Right ventricle myocardium inferior (tissue), 1 donor: Measurements from ENCODE around the gene DMRTC1. TPM values are rescaled to one million over a fixed set of nuclear protein-coding genes. Genes with fewer than 3 reads are reported as not detected.

Experiments used
- total RNA-seq: library from RNA; stranded (reverse); fragmentation: NEBNext Ultra II Directional; extraction: Animal tissue kit (Norgen Biotek cat#: 25700); gene quantifications from one replicate; pipeline ENCODE4 v1.2.1, GENCODE V29; 2021
- donor health status: DM: no; HTN: yes; CAD: no; lungs with severe emphysema.

DMRTC1 gene
- total RNA-seq, 1 donor from 2014 or later: not detected

Other genes with a start within 250 kb of the DMRTC1 start
- gene PHKA1, start 229.5 kb downstream of the DMRTC1 start, total RNA-seq: 16.1 TPM
- not detected for gene DMRTC1B, start 166.9 kb downstream of the DMRTC1 start, total RNA-seq
- gene FAM236B, start 161.2 kb downstream of the DMRTC1 start, total RNA-seq: not detected
- not detected for gene FAM236D, start 135.6 kb downstream of the DMRTC1 start, total RNA-seq
- gene FAM236C, start 31.2 kb downstream of the DMRTC1 start, total RNA-seq: not detected
- not detected for gene FAM236A, start 5.6 kb downstream of the DMRTC1 start, total RNA-seq
- gene PABPC1L2B, start 59.1 kb upstream of the DMRTC1 start, total RNA-seq: not detected
- gene PABPC1L2A, start 135.7 kb upstream of the DMRTC1 start, total RNA-seq: not detected